B cell (primary cell): ENCODE measurements around the gene FOXP4.

Experiments
- CTCF ChIP-seq: fragments of 200-600 bp; IDR thresholded peaks from one replicate; pipeline ENCODE4 v1.8.0; 2022; ENCODE audit warnings: antibody characterized with exemption, mild to moderate bottlenecking
- EZH2 ChIP-seq: IDR thresholded peaks from 2 replicates; pipeline ENCODE4 v1.6.1; 2012; ENCODE audit warnings: borderline replicate concordance, low read depth, mild to moderate bottlenecking, moderate library complexity, low read length; ENCODE audit not compliant: insufficient read depth, poor library complexity, severe bottlenecking

GRCh38 chr6:41573985-41574384 is 27.8 kb downstream of the FOXP4 start:
- TF ChIP-seq CTCF (no peak), EZH2 (no peak)
